Measurements from ENCODE around the gene CIAO2B. TPM values are rescaled to one million over a fixed set of nuclear protein-coding genes. Genes with fewer than 3 reads are reported as not detected.
"Not testable (repeated sequence)": the region's sequence is repeated elsewhere in the genome, so short reads cannot be mapped to it uniquely, and the experiment has no call there.

The CIAO2B gene
- total RNA-seq, 1 donor from 2014 or later, result 69.4 TPM

DNA sequence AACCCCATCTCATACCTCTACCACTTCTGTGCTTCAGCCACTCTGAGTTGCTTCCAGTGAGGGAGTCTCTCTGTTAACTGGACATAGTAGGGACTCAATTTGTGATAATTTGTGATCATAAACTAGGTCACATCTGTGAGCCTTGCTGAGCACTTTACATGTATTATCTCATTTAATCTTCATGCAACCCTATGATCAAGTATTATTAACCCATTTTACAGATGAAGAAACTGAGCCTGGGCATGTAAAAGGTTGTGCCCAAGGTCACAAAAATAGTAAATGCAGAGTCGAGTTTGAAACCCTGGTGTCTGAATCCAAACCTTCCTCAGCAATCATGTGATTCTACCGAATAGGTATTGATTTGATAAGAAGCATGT, 35.3 kb downstream of the CIAO2B start:
- TF ChIP-seq, protein P1, sequence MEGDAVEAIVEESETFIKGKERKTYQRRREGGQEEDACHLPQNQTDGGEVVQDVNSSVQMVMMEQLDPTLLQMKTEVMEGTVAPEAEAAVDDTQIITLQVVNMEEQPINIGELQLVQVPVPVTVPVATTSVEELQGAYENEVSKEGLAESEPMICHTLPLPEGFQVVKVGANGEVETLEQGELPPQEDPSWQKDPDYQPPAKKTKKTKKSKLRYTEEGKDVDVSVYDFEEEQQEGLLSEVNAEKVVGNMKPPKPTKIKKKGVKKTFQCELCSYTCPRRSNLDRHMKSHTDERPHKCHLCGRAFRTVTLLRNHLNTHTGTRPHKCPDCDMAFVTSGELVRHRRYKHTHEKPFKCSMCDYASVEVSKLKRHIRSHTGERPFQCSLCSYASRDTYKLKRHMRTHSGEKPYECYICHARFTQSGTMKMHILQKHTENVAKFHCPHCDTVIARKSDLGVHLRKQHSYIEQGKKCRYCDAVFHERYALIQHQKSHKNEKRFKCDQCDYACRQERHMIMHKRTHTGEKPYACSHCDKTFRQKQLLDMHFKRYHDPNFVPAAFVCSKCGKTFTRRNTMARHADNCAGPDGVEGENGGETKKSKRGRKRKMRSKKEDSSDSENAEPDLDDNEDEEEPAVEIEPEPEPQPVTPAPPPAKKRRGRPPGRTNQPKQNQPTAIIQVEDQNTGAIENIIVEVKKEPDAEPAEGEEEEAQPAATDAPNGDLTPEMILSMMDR (IDR thresholded peaks at IDR 0.05), result no peak
- no peak for ATAC-seq
- peaks cover 28% of the 10 kb centered on the region for H3K4me1 ChIP-seq
- DNase-seq, result no peak
- intact Hi-C loops (cut with DNase I), result no loop called here
- no peaks in the 10 kb centered on the region for H3K27me3 ChIP-seq
- no peaks in the 10 kb centered on the region for H3K9me3 ChIP-seq
- H3K27ac ChIP-seq, result peak overlapping the region; percentile 73
- no peaks in the 10 kb centered on the region for H3K36me3 ChIP-seq
- H3K4me3 ChIP-seq, result no peak overlapping the region

DNA sequence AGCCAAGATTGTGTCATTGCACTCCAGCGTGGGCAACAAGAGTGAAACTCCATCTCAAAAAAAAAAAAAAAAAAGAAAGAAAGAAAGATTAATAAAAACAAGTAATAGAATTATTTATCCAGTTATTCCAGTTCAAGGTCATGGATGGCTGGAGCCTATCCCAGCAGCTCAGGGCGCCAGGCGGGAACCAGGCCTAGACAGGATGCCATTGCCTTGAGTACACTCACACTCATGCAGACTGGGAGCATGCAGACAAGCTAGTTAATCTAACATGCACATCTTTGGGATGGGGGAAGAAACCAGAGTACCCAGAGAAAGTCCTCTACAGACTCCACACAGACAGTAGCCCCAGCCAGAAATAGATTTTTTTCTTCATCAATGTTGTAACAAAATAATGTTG, 36.0 kb downstream of the CIAO2B start:
- ATAC-seq (no peak), DNase-seq (no peak)
- Histone ChIP-seq H3K4me1 (peaks cover 24% of the 10 kb centered on the region), H3K4me3 (no peak overlapping the region), H3K27ac (peak overlapping the region; percentile 73), H3K27me3 (no peaks in the 10 kb centered on the region), H3K36me3 (no peaks in the 10 kb centered on the region), H3K9me3 (no peaks in the 10 kb centered on the region)
- TF ChIP-seq, protein P1 (IDR thresholded peaks at IDR 0.05), result no peak
- intact Hi-C loops (cut with DNase I), result no loop called here

DNA sequence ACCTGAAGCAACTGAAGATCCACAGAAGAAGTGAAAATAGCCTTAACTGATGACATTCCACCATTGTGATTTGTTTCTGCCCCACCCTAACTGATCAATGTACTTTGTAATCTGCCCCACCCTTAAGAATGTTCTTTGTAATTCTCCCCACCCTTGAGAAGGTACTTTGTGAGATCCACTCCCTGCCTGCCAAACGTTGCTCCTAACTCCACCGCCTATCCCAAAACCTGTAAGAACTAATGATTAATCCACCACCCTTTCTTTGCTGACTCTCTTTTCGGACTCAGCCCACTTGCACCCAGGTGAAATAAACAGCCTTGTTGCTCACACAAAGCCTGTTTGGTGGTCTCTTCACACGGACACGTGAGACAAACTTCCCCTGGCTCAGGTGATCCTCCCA, 37.5 kb downstream of the CIAO2B start:
- H3K36me3 ChIP-seq; H3K27me3 ChIP-seq; ATAC-seq; H3K9me3 ChIP-seq; H3K27ac ChIP-seq; DNase-seq; intact Hi-C loops (cut with DNase I); H3K4me3 ChIP-seq: not testable (repeated sequence)
- H3K4me1 ChIP-seq, result peaks cover 24% of the 10 kb centered on the region

DNA sequence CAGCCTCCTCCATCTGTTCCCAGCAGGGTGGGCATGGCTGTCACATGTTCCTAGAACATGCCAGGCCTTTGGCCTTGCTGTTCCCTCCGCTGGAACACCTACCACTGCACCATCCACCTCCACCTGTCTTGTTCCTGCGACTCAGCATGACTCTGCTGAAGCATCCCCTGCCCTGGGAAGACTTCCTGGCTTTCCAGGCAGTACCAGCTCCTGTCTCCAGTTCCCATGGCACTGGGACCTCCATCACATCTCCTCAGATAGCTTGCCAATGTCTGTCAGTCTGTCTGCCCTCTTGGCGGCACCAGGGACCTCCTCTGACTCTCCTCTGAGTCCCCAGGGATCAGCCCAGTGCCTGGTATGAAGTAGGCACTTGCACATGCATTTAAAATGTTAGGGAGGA, 38.2 kb downstream of the CIAO2B start:
- Histone ChIP-seq H3K4me3 (no peak overlapping the region), H3K9me3 (no peaks in the 10 kb centered on the region), H3K27me3 (no peaks in the 10 kb centered on the region), H3K27ac (no peak overlapping the region), H3K4me1 (peaks cover 24% of the 10 kb centered on the region), H3K36me3 (no peaks in the 10 kb centered on the region)
- TF ChIP-seq, protein P1 (IDR thresholded peaks at IDR 0.05), result no peak
- ATAC-seq (no peak), DNase-seq (no peak)
- intact Hi-C loops (cut with DNase I), result no loop called here

DNA sequence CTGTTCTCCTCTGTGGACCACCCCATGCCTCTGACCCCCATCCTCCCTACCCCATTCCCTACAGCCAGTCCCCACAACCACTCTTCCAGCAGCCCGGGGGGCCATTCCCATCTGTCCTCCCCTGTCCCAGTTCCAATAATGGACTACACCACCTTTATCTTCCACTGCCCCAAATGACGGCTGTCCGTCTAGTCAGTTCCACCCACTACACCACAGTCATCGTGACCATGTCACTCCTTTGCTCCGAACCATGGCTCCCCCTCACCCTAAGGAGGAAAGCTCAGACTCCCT, 38.6 kb downstream of the CIAO2B start:
- Histone ChIP-seq H3K4me1 (peaks cover 21% of the 10 kb centered on the region), H3K4me3 (no peak overlapping the region), H3K9me3 (no peaks in the 10 kb centered on the region), H3K27me3 (no peaks in the 10 kb centered on the region), H3K36me3 (no peaks in the 10 kb centered on the region), H3K27ac (no peak overlapping the region)
- TF ChIP-seq, protein P1 (IDR thresholded peaks at IDR 0.05), result no peak
- DNase-seq (no peak), ATAC-seq (no peak)
- intact Hi-C loops (cut with DNase I), result no loop called here

DNA sequence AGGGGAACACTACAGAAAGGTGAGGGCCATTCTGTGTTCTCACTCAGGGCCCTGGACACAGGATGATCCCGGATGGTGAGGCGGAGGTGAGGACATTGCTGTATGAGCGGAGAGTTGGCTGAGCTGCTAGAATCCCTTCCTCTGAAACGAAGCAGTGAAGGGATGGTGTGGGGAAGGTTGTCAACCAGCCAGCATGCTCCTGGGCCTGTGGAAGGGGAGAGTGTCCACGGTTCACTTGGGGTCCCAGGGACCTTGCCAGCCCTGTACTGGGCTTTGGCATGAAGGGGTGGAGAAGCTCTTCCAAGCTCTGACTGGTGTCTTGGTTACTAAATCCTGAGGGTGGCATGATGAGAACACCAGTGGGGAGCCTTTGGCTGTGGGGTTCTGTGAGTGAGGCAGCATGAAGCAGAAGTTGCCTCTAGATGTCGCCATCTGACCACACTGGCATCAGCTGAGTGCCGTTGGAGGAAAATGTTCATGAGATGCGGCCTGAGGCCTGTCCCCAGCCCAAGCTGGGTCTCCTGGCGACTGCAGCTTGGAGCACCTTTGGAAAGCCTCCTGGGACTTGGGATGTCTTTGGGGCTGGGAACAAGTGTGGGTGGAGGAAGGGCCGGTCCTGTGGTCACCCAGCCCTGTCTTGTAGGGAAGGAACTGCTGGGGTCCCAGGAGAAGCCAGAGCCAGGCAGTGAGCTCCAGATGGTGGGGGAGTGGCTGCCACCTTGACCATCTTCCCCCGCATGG, 39.1 kb downstream of the CIAO2B start:
- intact Hi-C loops (cut with DNase I), result no loop called here

More for the DNA sequence above, 39.1 kb downstream of the CIAO2B start:
- Histone ChIP-seq H3K36me3 (no peaks in the 10 kb centered on the region), H3K27me3 (no peaks in the 10 kb centered on the region), H3K4me3 (no peak overlapping the region), H3K27ac (no peak overlapping the region), H3K9me3 (no peaks in the 10 kb centered on the region), H3K4me1 (peaks cover 17% of the 10 kb centered on the region)
- no peak for DNase-seq
- TF ChIP-seq, protein P1 (IDR thresholded peaks at IDR 0.05), result peak; percentile 70
- ATAC-seq, result peak; percentile 91

Measured in upper lobe of right lung (tissue), 1 donor.